T-cell (primary cell): ENCODE measurements around the gene SPAG6. TPM values are rescaled to one million over a fixed set of nuclear protein-coding genes. Genes with fewer than 3 reads are reported as not detected.

Experiments
- ATAC-seq, 4 experiments: fragments of 200-7000 bp in 3 of 4; fragments of 150-1000 bp in 1 of 4; cut with Tn5 transposase; replicated peaks in 1 of 4; 1 replicate in 3 of 4; 2 replicates in 1 of 4; pipeline ENCODE4 v1.10.0; 2021; ENCODE audit warnings: moderate library complexity in 3 of 4, mild to moderate bottlenecking in 2 of 4, moderate number of reproducible peaks in 1 of 4
- CTCF ChIA-PET, 2 donors: fragments of 300-600 bp; sonication (Branson Sonifier 250); formaldehyde crosslinking; loops; one replicate each; lab custom pipeline; 2022; ENCODE audit warnings: antibody characterized with exemption in 2 of 2; lab: Charles Lee
- POLR2A ChIA-PET, 2 donors: fragments of 300-600 bp; sonication (Branson Sonifier 250); formaldehyde crosslinking; loops; one replicate each; lab custom pipeline; 2022; ENCODE audit warnings: antibody characterized with exemption in 2 of 2; lab: Charles Lee
- DNase-seq, 35 experiments: peaks; one replicate each; pipeline versions ENCODE4 v3.0.0 to v3.0.0-alpha.2; 2013 to 2023
- H3K27ac ChIP-seq: one replicate; pipeline ENCODE4 v1.5.1; 2013; ENCODE audit warnings: low read length
- H3K27me3 ChIP-seq, 2 experiments: replicated peaks in 1 of 2; 1 replicate in 1 of 2; 2 replicates in 1 of 2; pipeline versions ENCODE4 v1.6.1 to v1.7.0; 2013; ENCODE audit warnings: low read length in 1 of 2, mixed read lengths in 1 of 2; ENCODE audit not compliant: control insufficient read depth in 2 of 2, insufficient read depth in 2 of 2; ENCODE audit errors: extremely low read depth in 1 of 2
- H3K36me3 ChIP-seq, 2 donors: 1 replicate in 1 of 2; 2 replicates in 1 of 2; pipeline versions ENCODE4 v1.6.1 to v1.7.0; 2013; ENCODE audit warnings: low read length in 1 of 2; ENCODE audit not compliant: control insufficient read depth in 2 of 2, insufficient read depth in 1 of 2; ENCODE audit errors: extremely low read depth in 1 of 2
- H3K4me1 ChIP-seq, 2 experiments: 1 replicate in 1 of 2; 2 replicates in 1 of 2; pipeline versions ENCODE4 v1.6.1 to v1.7.0; 2013; ENCODE audit warnings: low read length in 2 of 2, mixed read lengths in 1 of 2; ENCODE audit not compliant: insufficient read depth in 2 of 2, control insufficient read depth in 1 of 2; ENCODE audit errors: extremely low read depth in 1 of 2
- H3K4me3 ChIP-seq, 2 donors: 1 replicate in 1 of 2; 2 replicates in 1 of 2; pipeline versions ENCODE4 v1.5.1 to v1.7.0; 2013; ENCODE audit warnings: mild to moderate bottlenecking in 2 of 2, low read length in 1 of 2, moderate library complexity in 1 of 2; ENCODE audit not compliant: control insufficient read depth in 1 of 2; ENCODE audit errors: extremely low read depth in 1 of 2
- H3K9me3 ChIP-seq: 2 replicates; pipeline ENCODE4 v1.7.0; 2013
- H3K27ac Mint-ChIP-seq, 2 donors: one replicate each; pipeline ENCODE4 v1.8.0; 2020 to 2021; ENCODE audit warnings: mild to moderate bottlenecking in 2 of 2, mixed read lengths in 2 of 2
- H3K27me3 Mint-ChIP-seq, 2 donors: one replicate each; pipeline ENCODE4 v1.8.0; 2021 to 2022; ENCODE audit warnings: mixed read lengths in 2 of 2
- H3K36me3 Mint-ChIP-seq: one replicate; pipeline ENCODE4 v1.8.0; 2021; ENCODE audit warnings: mixed read lengths
- H3K4me1 Mint-ChIP-seq, 3 donors: one replicate each; pipeline ENCODE4 v1.8.0; 2020 to 2022; ENCODE audit warnings: mixed read lengths in 3 of 3, mild to moderate bottlenecking in 1 of 3
- H3K4me3 Mint-ChIP-seq, 3 donors: one replicate each; pipeline ENCODE4 v1.8.0; 2020 to 2022; ENCODE audit warnings: mild to moderate bottlenecking in 3 of 3, mixed read lengths in 3 of 3, moderate library complexity in 3 of 3
- H3K9me3 Mint-ChIP-seq, 3 donors: one replicate each; pipeline ENCODE4 v1.8.0; 2020 to 2022; ENCODE audit warnings: mixed read lengths in 3 of 3
- WGBS: methylation state at CpG from one replicate; pipeline ENCODE4 v1.1.5; 2013; ENCODE audit warnings: missing lambda C conversion rate; ENCODE audit not compliant: insufficient coverage; 5-methylcytosine and 5-hydroxymethylcytosine counted together
- total RNA-seq, 35 experiments: library from RNA in 6 of 35; stranded (reverse) in 6 of 35; fragments of 120-200 nt in 1 of 35; gene quantifications; one replicate each; pipeline versions ENCODE4 v1.2.1 to v1.2.4 and lab custom pipeline; 2013 to 2026

SPAG6 gene
- total RNA-seq, 5 donors from 2014 or later (not counting 1 experiment from before 2014, with no cell fraction given) = 0.23 to 0.33 TPM; not detected in 3

DNA sequence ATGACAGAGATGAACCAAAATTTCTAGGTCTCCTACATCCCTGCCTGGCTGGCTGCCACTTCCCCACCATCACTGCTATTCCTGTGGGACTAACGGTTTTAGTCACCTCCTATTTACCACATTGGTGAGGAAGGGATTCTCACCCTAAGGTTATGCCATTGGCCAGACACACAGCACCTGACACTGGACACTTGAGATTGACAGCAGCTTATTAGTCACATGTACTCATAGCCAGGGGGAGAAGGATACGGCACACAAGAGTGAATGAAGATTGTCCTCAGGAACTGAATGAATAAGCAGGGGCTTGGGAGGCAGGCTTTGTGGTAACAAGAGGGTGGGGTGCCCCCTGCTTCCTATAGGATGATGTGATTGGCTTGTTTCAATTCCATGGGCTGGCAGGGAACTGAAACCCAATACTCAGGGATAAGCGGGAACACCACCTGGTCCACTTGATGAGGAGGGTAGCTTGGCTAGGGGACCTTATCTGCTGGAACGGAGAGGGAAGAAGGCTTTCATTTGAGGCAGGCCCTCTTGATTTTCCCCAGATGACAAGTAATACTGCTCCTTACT is 99.0 kb downstream of the SPAG6 start:
- Mint-ChIP-seq H3K27ac (no peak overlapping the region), H3K4me3 (no peak overlapping the region), H3K9me3 (no peaks in the 10 kb centered on the region), H3K27me3 (peaks cover 9 to 10% of the 10 kb centered on the region in 2 donors), H3K4me1 (peaks cover 6 to 7% (median 7%) of the 10 kb centered on the region in 3 donors), H3K36me3 (peaks cover 3% of the 10 kb centered on the region)
- Histone ChIP-seq H3K4me3 (no peak overlapping the region), H3K4me1 (no peaks in the 10 kb centered on the region), H3K27ac (no peak overlapping the region), H3K36me3 (no peaks in the 10 kb centered on the region), H3K27me3 (peaks cover 0 to 13% of the 10 kb centered on the region in 2 experiments), H3K9me3 (no peaks in the 10 kb centered on the region)
- CTCF ChIA-PET = no interaction called here
- POLR2A ChIA-PET = no interaction called here
- ATAC-seq (no peak), DNase-seq (no peak)
- WGBS = no CpG with 5 or more reads among the region's 4 CpGs

- no peak for DNase-seq
- H3K36me3 Mint-ChIP-seq = peaks cover 3% of the 10 kb centered on the region
- ATAC-seq = no peak
- H3K9me3 ChIP-seq = no peaks in the 10 kb centered on the region
- no peak overlapping the region for H3K4me3 ChIP-seq
- H3K27me3 Mint-ChIP-seq = peaks cover 9 to 17% of the 10 kb centered on the region in 2 donors
- H3K27ac Mint-ChIP-seq = no peak overlapping the region
- no peak overlapping the region for H3K4me3 Mint-ChIP-seq
- peaks cover 0 to 17% of the 10 kb centered on the region in 2 experiments for H3K27me3 ChIP-seq
- no peaks in the 10 kb centered on the region for H3K36me3 ChIP-seq
- ChIA-PET CTCF (no interaction called here), POLR2A (interaction anchor here in 1 of 2 donors (0.7 kb wide), 1 partner anchor 441 kb away, joined by 3 read pairs; no protein-coding TSS in a partner anchor)
- 83% methylated on average over 1 of the region's 3 CpGs for WGBS
- no peaks in the 10 kb centered on the region for H3K9me3 Mint-ChIP-seq
- H3K4me1 ChIP-seq = no peaks in the 10 kb centered on the region
- no peaks in the 10 kb centered on the region for H3K4me1 Mint-ChIP-seq
- no peak overlapping the region for H3K27ac ChIP-seq
These were observed 100.2 kb downstream of the SPAG6 start for GRCh38 chr10:22445495-22445894.

GRCh38 chr10:22447068-22447467 is 101.8 kb downstream of the SPAG6 start:
- DNase-seq = no peak
- POLR2A ChIA-PET = no interaction called here
- Mint-ChIP-seq H3K4me1 (no peaks in the 10 kb centered on the region), H3K27ac (no peak overlapping the region), H3K27me3 (peaks cover 14 to 21% of the 10 kb centered on the region in 2 donors), H3K9me3 (no peaks in the 10 kb centered on the region), H3K36me3 (peaks cover 3% of the 10 kb centered on the region), H3K4me3 (no peak overlapping the region)
- Histone ChIP-seq H3K4me3 (no peak overlapping the region), H3K27me3 (peaks cover 0 to 20% of the 10 kb centered on the region in 2 experiments), H3K36me3 (no peaks in the 10 kb centered on the region), H3K4me1 (no peaks in the 10 kb centered on the region), H3K27ac (no peak overlapping the region), H3K9me3 (no peaks in the 10 kb centered on the region)
- WGBS = no CpG with 5 or more reads among the region's 2 CpGs
- ATAC-seq = no peak
- CTCF ChIA-PET = interaction anchor here in 1 of 2 donors (0.6 kb wide), 2 partner anchors 174 to 907 kb away, joined by 3 to 4 read pairs; no protein-coding TSS in a partner anchor

DNA sequence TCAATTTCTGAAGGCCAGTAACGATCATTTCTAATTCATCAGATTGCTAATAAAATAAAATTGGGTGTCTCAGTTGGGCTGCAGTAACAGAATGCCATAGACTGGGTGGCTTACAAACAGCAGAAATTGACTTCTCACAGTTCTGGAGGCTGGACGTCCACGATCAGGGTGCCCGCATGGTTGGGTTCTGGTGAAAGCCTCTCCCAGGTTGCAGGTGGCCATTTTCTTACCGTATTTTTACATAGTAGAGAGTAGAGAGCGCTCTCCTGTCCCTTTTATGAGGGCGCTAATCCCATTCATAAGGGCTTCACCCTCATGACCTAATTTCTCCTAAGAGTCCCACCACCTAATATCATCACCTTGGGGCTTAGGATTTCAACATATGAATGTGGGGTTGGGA is 106.0 kb downstream of the SPAG6 start:
- CTCF ChIA-PET = no interaction called here
- Mint-ChIP-seq H3K4me3 (no peak overlapping the region), H3K36me3 (peaks cover 3% of the 10 kb centered on the region), H3K27ac (no peak overlapping the region), H3K9me3 (no peaks in the 10 kb centered on the region), H3K4me1 (peaks cover 7 to 8% (median 8%) of the 10 kb centered on the region in 3 donors), H3K27me3 (peaks cover 10 to 21% of the 10 kb centered on the region in 2 donors)
- 92% methylated on average over 2 of the region's 7 CpGs for WGBS
- ATAC-seq (no peak), DNase-seq (no peak)
- Histone ChIP-seq H3K27ac (no peak overlapping the region), H3K4me1 (no peaks in the 10 kb centered on the region), H3K27me3 (peaks cover 0 to 15% of the 10 kb centered on the region in 2 experiments), H3K36me3 (no peaks in the 10 kb centered on the region), H3K9me3 (no peaks in the 10 kb centered on the region), H3K4me3 (no peak overlapping the region)
- POLR2A ChIA-PET = no interaction called here

GRCh38 chr10:22453320-22453719 is 108.0 kb downstream of the SPAG6 start:
- ATAC-seq (no peak), DNase-seq (no peak)
- Mint-ChIP-seq H3K36me3 (peaks cover 2% of the 10 kb centered on the region), H3K27me3 (peaks cover 8 to 16% of the 10 kb centered on the region in 2 donors), H3K27ac (peak overlapping the region in 1 of 2 donors; percentile 27), H3K9me3 (no peaks in the 10 kb centered on the region), H3K4me1 (peaks cover 7 to 8% (median 8%) of the 10 kb centered on the region in 3 donors), H3K4me3 (no peak overlapping the region)
- WGBS = 98% methylated on average over 8 of the region's 8 CpGs
- Histone ChIP-seq H3K36me3 (no peaks in the 10 kb centered on the region), H3K4me3 (no peak overlapping the region), H3K27ac (no peak overlapping the region), H3K4me1 (no peaks in the 10 kb centered on the region), H3K9me3 (no peaks in the 10 kb centered on the region), H3K27me3 (peaks cover 0 to 10% of the 10 kb centered on the region in 2 experiments)
- ChIA-PET POLR2A (no interaction called here), CTCF (no interaction called here)

DNA sequence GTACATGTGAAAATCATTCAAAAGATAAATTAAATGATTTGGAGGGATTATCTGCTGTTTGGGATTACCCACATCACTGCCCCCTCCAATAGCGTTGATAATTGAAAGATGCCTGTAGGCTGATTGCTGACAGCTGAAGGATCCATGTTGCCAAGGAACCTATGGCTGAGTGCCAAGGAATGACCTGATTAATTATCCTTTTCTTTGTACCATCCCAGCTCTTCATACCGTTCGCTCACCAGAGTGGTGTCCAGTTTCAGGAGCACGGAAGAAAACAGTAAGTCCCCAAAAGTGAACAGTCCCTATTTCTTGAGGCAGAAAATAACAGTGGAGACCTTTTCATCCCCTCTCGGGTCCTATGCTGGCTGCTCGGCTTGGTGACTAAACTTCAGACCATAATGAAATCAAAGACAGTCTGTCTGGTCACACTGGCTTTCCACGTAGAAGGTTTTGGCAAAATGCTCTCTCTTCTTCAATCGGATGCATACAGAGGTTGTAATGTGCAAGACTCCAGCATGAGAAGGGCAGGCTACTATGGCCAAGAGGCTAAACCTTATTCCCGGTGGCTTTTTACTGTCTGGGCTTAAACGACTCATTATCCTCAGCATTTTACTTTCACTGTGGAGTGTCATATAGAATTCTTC is 108.8 kb downstream of the SPAG6 start:
- no peak overlapping the region for H3K4me3 Mint-ChIP-seq
- DNase-seq (no peak), ATAC-seq (no peak)
- no peaks in the 10 kb centered on the region for H3K36me3 Mint-ChIP-seq
- ChIA-PET CTCF (interaction anchor here in 1 of 2 donors (0.6 kb wide), 1 partner anchor 120 kb away, joined by 4 read pairs; no protein-coding TSS in a partner anchor), POLR2A (no interaction called here)
- H3K27me3 Mint-ChIP-seq = peaks cover 8 to 11% of the 10 kb centered on the region in 2 donors
- Histone ChIP-seq H3K36me3 (no peaks in the 10 kb centered on the region), H3K27me3 (peaks cover 0 to 10% of the 10 kb centered on the region in 2 experiments), H3K27ac (no peak overlapping the region), H3K4me3 (no peak overlapping the region), H3K4me1 (no peaks in the 10 kb centered on the region), H3K9me3 (no peaks in the 10 kb centered on the region)
- no peaks in the 10 kb centered on the region for H3K9me3 Mint-ChIP-seq
- WGBS = 89% methylated on average over 6 of the region's 10 CpGs
- no peak overlapping the region for H3K27ac Mint-ChIP-seq
- peaks cover 7 to 8% (median 8%) of the 10 kb centered on the region in 3 donors for H3K4me1 Mint-ChIP-seq
